K562 (cell line): ENCODE data around the gene BMI1.

Source experiments
- MEF2D ChIP-seq: conservative IDR thresholded peaks from 2 replicates; pipeline ENCODE4 v1.6.1; 2016; ENCODE audit warnings: low read depth, missing genetic modification characterization, missing compliant biosample characterization
- POLR2AphosphoS5 ChIP-seq: IDR thresholded peaks from 2 replicates; pipeline ENCODE4 v1.6.1; 2011; ENCODE audit warnings: mild to moderate bottlenecking, low read depth, low read length, moderate library complexity; ENCODE audit not compliant: control insufficient read depth, insufficient read depth
- SRSF9 ChIP-seq: fragments of 200-400 bp; formaldehyde crosslinking; IDR thresholded peaks from 2 replicates; pipeline ENCODE4 v1.6.1; 2017; ENCODE audit warnings: low read depth, low read length, borderline replicate concordance
- ZNF518B ChIP-seq: fragments of 250-450 bp; sonication (Bioruptor Pico); IDR thresholded peaks from 2 replicates; pipeline ENCODE4 v1.5.0; 2021; ENCODE audit warnings: mild to moderate bottlenecking, moderate library complexity
- TF ChIP-seq, protein P1 (sequence below), 2 experiments: IDR thresholded peaks; 2 replicates each; pipeline ENCODE4 v1.6.1; 2012; ENCODE audit warnings: improper control_type of control experiment in 2 of 2, low read depth in 2 of 2, low read length in 2 of 2, borderline replicate concordance in 1 of 2

DNA sequence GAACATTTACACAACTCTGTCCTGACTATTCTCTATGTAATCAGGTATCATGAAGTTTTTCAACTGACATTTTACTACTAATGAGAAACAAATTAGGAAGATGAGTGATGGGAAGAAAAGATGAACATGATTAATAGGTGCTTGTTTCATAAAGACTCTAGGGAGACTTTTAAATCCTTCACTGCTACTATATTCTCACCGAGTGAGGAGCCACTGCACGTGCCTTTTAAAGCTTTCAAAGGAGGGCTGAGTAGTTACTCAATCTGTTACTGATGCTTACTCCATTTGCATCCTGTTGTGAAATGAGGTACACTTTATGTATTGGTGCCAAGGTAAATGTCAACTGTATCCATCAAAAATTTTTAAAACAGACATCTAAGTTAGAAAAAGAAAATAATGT is 6.0 kb upstream of the BMI1 start:
- TF ChIP-seq POLR2AphosphoS5 (no peak), MEF2D (tag) (no peak), SRSF9 (no peak), ZNF518B (CRISPR knock-in tag) (no peak)
- TF ChIP-seq, protein P1, sequence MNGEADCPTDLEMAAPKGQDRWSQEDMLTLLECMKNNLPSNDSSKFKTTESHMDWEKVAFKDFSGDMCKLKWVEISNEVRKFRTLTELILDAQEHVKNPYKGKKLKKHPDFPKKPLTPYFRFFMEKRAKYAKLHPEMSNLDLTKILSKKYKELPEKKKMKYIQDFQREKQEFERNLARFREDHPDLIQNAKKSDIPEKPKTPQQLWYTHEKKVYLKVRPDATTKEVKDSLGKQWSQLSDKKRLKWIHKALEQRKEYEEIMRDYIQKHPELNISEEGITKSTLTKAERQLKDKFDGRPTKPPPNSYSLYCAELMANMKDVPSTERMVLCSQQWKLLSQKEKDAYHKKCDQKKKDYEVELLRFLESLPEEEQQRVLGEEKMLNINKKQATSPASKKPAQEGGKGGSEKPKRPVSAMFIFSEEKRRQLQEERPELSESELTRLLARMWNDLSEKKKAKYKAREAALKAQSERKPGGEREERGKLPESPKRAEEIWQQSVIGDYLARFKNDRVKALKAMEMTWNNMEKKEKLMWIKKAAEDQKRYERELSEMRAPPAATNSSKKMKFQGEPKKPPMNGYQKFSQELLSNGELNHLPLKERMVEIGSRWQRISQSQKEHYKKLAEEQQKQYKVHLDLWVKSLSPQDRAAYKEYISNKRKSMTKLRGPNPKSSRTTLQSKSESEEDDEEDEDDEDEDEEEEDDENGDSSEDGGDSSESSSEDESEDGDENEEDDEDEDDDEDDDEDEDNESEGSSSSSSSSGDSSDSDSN (IDR thresholded peaks at IDR 0.05; ENCODE audit: borderline replicate concordance in 1 of 2, low read depth in 2 of 2, low read length in 2 of 2): no peak
